H1 (cell line): ENCODE results near the gene ALDOA. TPM values are rescaled to one million over a fixed set of nuclear protein-coding genes. Genes with fewer than 3 reads are reported as not detected.

Experiments used
- CTCF ChIA-PET: fragments of 300-600 bp; sonication (Branson Sonifier 250); formaldehyde crosslinking; loops from one replicate; lab custom pipeline; 2021; ENCODE audit not compliant: partially characterized antibody; lab: Charles Lee
- POLR2A ChIA-PET: fragments of 300-600 bp; sonication (Branson Sonifier 250); formaldehyde crosslinking; loops from one replicate; lab custom pipeline; 2021; ENCODE audit warnings: inconsistent platforms; ENCODE audit not compliant: partially characterized antibody; lab: Charles Lee
- DNase-seq, 2 experiments: peaks; one replicate each; pipeline versions ENCODE4 v3.0.0 to v3.0.0-alpha.2; 2010 to 2022; ENCODE audit warnings: low spot score in 2 of 2, low read depth in 1 of 2, mixed read lengths in 1 of 2
- FAIRE-seq: peaks from 2 replicates; lab custom pipeline; 2011; peaks lifted over from hg19 to GRCh38; lab: Jason Lieb, UNC
- H2AFZ ChIP-seq: 2 replicates; pipeline ENCODE4 v1.8.1; 2012; ENCODE audit warnings: low read length, inconsistent platforms
- H2AK5ac ChIP-seq: 2 replicates; pipeline ENCODE4 v1.6.1; 2013; ENCODE audit warnings: low read depth, low read length
- H2BK120ac ChIP-seq: replicated peaks from 2 replicates; pipeline ENCODE3; 2013; ENCODE audit warnings: low read depth, low read length, inconsistent platforms
- H2BK12ac ChIP-seq: 2 replicates; pipeline ENCODE4 v1.6.1; 2013; ENCODE audit warnings: low read depth, low read length
- H2BK15ac ChIP-seq: 2 replicates; pipeline ENCODE4 v1.6.1; 2013; ENCODE audit warnings: low read length
- H2BK20ac ChIP-seq: 2 replicates; pipeline ENCODE4 v1.6.1; 2013; ENCODE audit warnings: low read length
- H2BK5ac ChIP-seq: 2 replicates; pipeline ENCODE4 v1.6.1; 2013; ENCODE audit warnings: low read depth, low read length
- H3K14ac ChIP-seq: 2 replicates; pipeline ENCODE4 v1.6.1; 2013; ENCODE audit warnings: inconsistent platforms; ENCODE audit not compliant: insufficient read length
- H3K18ac ChIP-seq: 2 replicates; pipeline ENCODE4 v1.6.1; 2013; ENCODE audit warnings: low read length; ENCODE audit errors: extremely low read depth
- H3K23ac ChIP-seq: 2 replicates; pipeline ENCODE4 v1.6.1; 2013; ENCODE audit warnings: inconsistent platforms; ENCODE audit not compliant: insufficient read length
- H3K23me2 ChIP-seq: 2 replicates; pipeline ENCODE4 v1.6.1; 2013; ENCODE audit warnings: low read depth, low read length
- H3K27ac ChIP-seq: 2 replicates; pipeline ENCODE4 v1.6.1; 2011; ENCODE audit warnings: low read depth, low read length, inconsistent platforms
- H3K27me3 ChIP-seq, 4 experiments: replicated peaks in 1 of 4; 1 replicate in 1 of 4; 2 replicates in 3 of 4; pipeline versions ENCODE4 v1.6.1 to v1.8.1; 2011 to 2013; ENCODE audit warnings: low read length in 3 of 4, mild to moderate bottlenecking in 3 of 4, inconsistent platforms in 2 of 4, mixed read lengths in 2 of 4, moderate library complexity in 1 of 4; ENCODE audit not compliant: control insufficient read depth in 3 of 4, insufficient read depth in 3 of 4; ENCODE audit errors: extremely low read depth in 1 of 4
- H3K36me3 ChIP-seq, 4 experiments: 2 replicates each; pipeline versions ENCODE4 v1.6.1 to v1.8.1; 2011 to 2013; ENCODE audit warnings: mild to moderate bottlenecking in 4 of 4, low read length in 3 of 4, moderate library complexity in 2 of 4, control low read depth in 1 of 4, inconsistent platforms in 1 of 4; ENCODE audit not compliant: insufficient read depth in 4 of 4, control insufficient read depth in 2 of 4
- H3K4ac ChIP-seq: replicated peaks from 2 replicates; pipeline ENCODE3; 2013; ENCODE audit warnings: low read length, low read depth, mixed read lengths, inconsistent platforms; ENCODE audit not compliant: insufficient read length
- H3K4me1 ChIP-seq, 4 experiments: replicated peaks in 1 of 4; 1 replicate in 1 of 4; 2 replicates in 3 of 4; pipeline versions ENCODE4 v1.6.1 to v1.8.1; 2011 to 2013; ENCODE audit warnings: low read length in 3 of 4, inconsistent platforms in 2 of 4, mixed read lengths in 1 of 4; ENCODE audit not compliant: insufficient read depth in 4 of 4, control insufficient read depth in 3 of 4
- H3K4me2 ChIP-seq, 2 experiments: 2 replicates each; pipeline versions ENCODE4 v1.6.1 to v1.8.1; 2011 to 2013; ENCODE audit warnings: low read depth in 2 of 2, low read length in 2 of 2, control low read depth in 1 of 2, inconsistent platforms in 1 of 2, mild to moderate bottlenecking in 1 of 2; ENCODE audit not compliant: insufficient read depth in 1 of 2
- H3K4me3 ChIP-seq, 4 experiments: fragments of 200-600, 300-600 bp in 1 of 4; sonication (generic), shearing (Covaris generic), sonication (Bioruptor Twin) in 1 of 4; 2 replicates each; pipeline versions ENCODE4 v1.5.1 to v1.8.1; 2011 to 2016; ENCODE audit warnings: low read length in 4 of 4, low read depth in 3 of 4, control low read depth in 2 of 4, inconsistent platforms in 2 of 4, mild to moderate bottlenecking in 2 of 4, mixed read lengths in 1 of 4, moderate library complexity in 1 of 4; ENCODE audit not compliant: insufficient read depth in 2 of 4; ENCODE audit errors: extremely low read depth in 1 of 4
- H3K56ac ChIP-seq: replicated peaks from 2 replicates; pipeline ENCODE3; 2013; ENCODE audit warnings: low read depth, mild to moderate bottlenecking, mixed read lengths, low read length, inconsistent platforms; ENCODE audit not compliant: insufficient read length
- H3K79me1 ChIP-seq: 2 replicates; pipeline ENCODE4 v1.6.1; 2013; ENCODE audit warnings: low read depth, low read length, control low read depth
- H3K79me2 ChIP-seq, 2 experiments: 2 replicates each; pipeline versions ENCODE4 v1.6.1 to v1.8.1; 2012 to 2013; ENCODE audit warnings: low read length in 2 of 2, mild to moderate bottlenecking in 2 of 2, inconsistent platforms in 1 of 2; ENCODE audit not compliant: insufficient read depth in 2 of 2, control insufficient read depth in 1 of 2
- H3K9ac ChIP-seq, 4 experiments: replicated peaks in 1 of 4; 1 replicate in 1 of 4; 2 replicates in 3 of 4; pipeline versions ENCODE4 v1.6.1 to v1.8.1; 2011 to 2013; ENCODE audit warnings: low read depth in 3 of 4, low read length in 3 of 4, control low read depth in 2 of 4, mild to moderate bottlenecking in 2 of 4, moderate library complexity in 2 of 4, inconsistent platforms in 1 of 4; ENCODE audit errors: extremely low read depth in 1 of 4
- H3K9me3 ChIP-seq, 2 experiments: 2 replicates each; pipeline versions ENCODE4 v1.6.1 to v1.8.1; 2012 to 2013; ENCODE audit warnings: mild to moderate bottlenecking in 2 of 2, moderate library complexity in 2 of 2, control low read depth in 1 of 2, inconsistent platforms in 1 of 2, low read depth in 1 of 2, low read length in 1 of 2, mixed read lengths in 1 of 2; ENCODE audit not compliant: insufficient read depth in 2 of 2
- H4K20me1 ChIP-seq, 2 experiments: replicated peaks in 1 of 2; 2 replicates each; pipeline versions ENCODE3 to v1.8.1; 2011 to 2013; ENCODE audit warnings: inconsistent platforms in 2 of 2, low read length in 2 of 2, mild to moderate bottlenecking in 1 of 2; ENCODE audit not compliant: insufficient read depth in 2 of 2, control insufficient read depth in 1 of 2
- H4K5ac ChIP-seq: 2 replicates; pipeline ENCODE4 v1.6.1; 2013; ENCODE audit warnings: low read length, low read depth, mixed read lengths, inconsistent platforms; ENCODE audit not compliant: insufficient read length
- H4K8ac ChIP-seq: 2 replicates; pipeline ENCODE4 v1.8.0; 2013; ENCODE audit warnings: mild to moderate bottlenecking, moderate library complexity, low read length, inconsistent platforms; ENCODE audit not compliant: insufficient read depth; ENCODE audit errors: extremely low read depth
- H4K91ac ChIP-seq: replicated peaks from 2 replicates; pipeline ENCODE3; 2013; ENCODE audit warnings: low read length, mixed read lengths, inconsistent platforms; ENCODE audit not compliant: insufficient read length
- CREB1 ChIP-seq: IDR thresholded peaks from 2 replicates; pipeline ENCODE4 v1.6.1; 2012; ENCODE audit warnings: inconsistent platforms
- MAFK ChIP-seq: IDR thresholded peaks from 2 replicates; pipeline ENCODE4 v1.6.1; 2012; ENCODE audit warnings: low read depth, mild to moderate bottlenecking, improper control_type of control experiment, low read length
- TEAD4 ChIP-seq: IDR thresholded peaks from 2 replicates; pipeline ENCODE4 v1.6.1; 2012; ENCODE audit warnings: low read depth, low read length, inconsistent platforms, mixed read lengths
- WGBS, 2 experiments: shearing (Covaris generic) in 1 of 2; methylation state at CpG; one replicate each; pipeline versions ENCODE4 v1.1.6 to v1.1.7; 2013 to 2015; ENCODE audit warnings: low lambda C conversion rate in 2 of 2, mixed read lengths in 2 of 2, inconsistent platforms in 1 of 2, low coverage in 1 of 2, missing lambda C conversion rate in 1 of 2; ENCODE audit not compliant: insufficient replicate concordance in 2 of 2, insufficient coverage in 1 of 2, insufficient read length in 1 of 2; ENCODE audit errors: extremely low coverage in 1 of 2, missing lambda C conversion rate in 1 of 2; 5-methylcytosine and 5-hydroxymethylcytosine counted together
- polyA plus RNA-seq, 7 experiments: library from polyadenylated mRNA; depleted of rRNA in 3 of 7; stranded (reverse) in 5 of 7; unstranded in 2 of 7; fragments of >200 nt in 5 of 7; fragments of 200-250 nt in 2 of 7; gene quantifications; 1 replicate in 5 of 7; 2 replicates in 1 of 7; 4 replicates in 1 of 7; pipeline versions ENCODE4 v1.2.1 to v1.2.3, GENCODE V29; 2011 to 2013; ENCODE audit warnings: missing spikeins in 2 of 7, mixed read lengths in 2 of 7
- total RNA-seq: library from RNA; stranded (reverse); fragmentation: NEBNext Ultra II Directional; extraction: Animal tissue kit (Norgen Biotek cat#: 25700); gene quantifications from 2 replicates; pipeline ENCODE4 v1.2.1, GENCODE V29; 2021

ALDOA gene
- total and polyA plus RNA-seq, 2 of the 8 experiments (the other 6 are each of a cell fraction or from before 2014, with no cell fraction given), result 1,072 to 1,083 TPM

DNA sequence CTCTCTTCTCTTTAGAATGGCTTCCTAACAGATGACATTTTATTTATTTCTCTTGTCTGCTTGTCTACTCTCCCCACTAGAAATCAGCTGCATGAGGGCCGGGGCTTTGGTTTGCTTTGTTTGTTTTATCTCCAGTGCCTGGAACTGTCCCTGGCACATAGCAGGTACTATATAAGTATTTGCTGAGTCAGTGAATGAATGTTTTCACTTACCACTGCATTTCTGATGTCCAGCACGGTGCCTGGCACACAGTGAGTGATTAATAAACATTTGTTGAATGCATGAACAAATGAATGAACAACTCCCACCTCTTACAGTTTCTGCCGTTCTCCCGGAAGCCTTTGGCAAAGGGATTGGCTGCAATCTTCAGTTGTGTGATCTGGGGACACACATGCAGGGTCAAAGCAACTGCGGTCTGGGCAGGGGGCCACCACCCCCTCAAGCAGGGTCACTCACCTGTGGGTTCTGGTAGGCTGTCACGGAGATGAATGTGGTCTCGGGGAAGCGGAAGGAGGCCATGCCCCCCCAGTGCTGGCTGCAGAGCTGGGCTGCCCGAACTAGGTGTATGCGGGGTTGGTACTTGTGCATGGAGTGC lies 22.8 kb downstream of the ALDOA start:
- Histone ChIP-seq H2BK120ac (no peak overlapping the region), H4K8ac (no peak overlapping the region), H3K4me3 (no peak overlapping the region), H2BK5ac (0 out of 2 replicates have a peak overlapping the region, but pooled peaks have one; percentile 16), H2BK20ac (no peak overlapping the region), H3K23ac (no peak overlapping the region), H3K4me2 (no peak overlapping the region), H3K18ac (no peak overlapping the region), H4K20me1 (peaks cover 3 to 8% of the 10 kb centered on the region in 2 experiments), H3K9ac (no peak overlapping the region), H3K27ac (no peak overlapping the region), H3K4ac (no peak overlapping the region), H4K5ac (no peak overlapping the region), H3K4me1 (peaks cover 0 to 4% (median 3%) of the 10 kb centered on the region in 4 experiments; a peak in 4 of 7 replicates), H3K79me1 (no peaks in the 10 kb centered on the region), H3K14ac (no peak overlapping the region), H2BK12ac (no peak overlapping the region)
- POLR2A ChIA-PET, result interaction anchor here (9.3 to 14.0 kb wide), 2 partner anchors 16 to 20 kb away, joined by 169 to 353 read pairs; partner anchors contain the start of genes ALDOA, GDPD3 and PPP4C
- 90% methylated on average over 10 of the region's 10 CpGs; no CpG with 5 or more reads in 1 of the 2 experiments for WGBS, 2 experiments
- DNase-seq, result no peak
- no peak for TF ChIP-seq TEAD4
- TF ChIP-seq MAFK, result 0 out of 2 replicates have a peak, but pooled peaks have one; percentile 30
- no peak for TF ChIP-seq CREB1
- TF ChIP-seq, all 59 proteins: peak for 1
- Histone ChIP-seq H2AFZ (no peak overlapping the region), H3K36me3 (peaks cover 10 to 25% (median 18%) of the 10 kb centered on the region in 4 experiments), H2AK5ac (0 out of 2 replicates have a peak overlapping the region, but pooled peaks have one; percentile 24), H2BK15ac (no peak overlapping the region), H3K79me2 (no peaks in the 10 kb centered on the region), H3K9me3 (no peaks in the 10 kb centered on the region), H3K23me2 (peaks cover 12% of the 10 kb centered on the region; the same call in 1 of the 2 replicates), H3K27me3 (peaks cover 0 to 3% (median 0%) of the 10 kb centered on the region in 4 experiments; a peak in 1 of 7 replicates), H3K56ac (no peak overlapping the region), H4K91ac (no peak overlapping the region)
- CTCF ChIA-PET, result interaction anchor here (7.7 kb wide), 1 partner anchor 24 kb away, joined by 90 read pairs; the partner anchor contains the start of gene GDPD3
- no peak for FAIRE-seq
